NCI-H1105 (cell line): ENCODE results near the gene CXCL16.
"Not testable (repeated sequence)": the region's sequence is repeated elsewhere in the genome, so short reads cannot be mapped to it uniquely, and the experiment has no call there.

Experiments used
- DNase-seq: peaks from one replicate; lab custom pipeline; 2025; lab: John Stamatoyannopoulos, UW

CXCL16 gene

DNA sequence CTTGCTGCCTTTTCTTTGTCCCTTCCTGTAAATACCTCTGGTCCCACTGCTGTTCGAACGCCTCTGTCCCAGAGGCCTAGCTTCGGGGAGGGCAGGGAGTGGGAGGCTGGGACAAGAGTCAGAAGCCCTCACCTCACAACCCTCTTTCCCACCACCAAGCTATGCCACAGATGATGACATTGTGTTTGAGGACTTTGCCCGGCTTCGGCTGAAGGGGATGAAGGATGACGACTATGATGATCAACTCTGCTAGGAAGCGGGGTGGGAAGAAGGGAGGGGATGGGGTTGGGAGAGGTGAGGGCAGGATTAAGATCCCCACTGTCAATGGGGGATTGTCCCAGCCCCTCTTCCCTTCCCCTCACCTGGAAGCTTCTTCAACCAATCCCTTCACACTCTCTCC is 18.9 kb downstream of the CXCL16 start:
- DNase-seq: no peak

DNA sequence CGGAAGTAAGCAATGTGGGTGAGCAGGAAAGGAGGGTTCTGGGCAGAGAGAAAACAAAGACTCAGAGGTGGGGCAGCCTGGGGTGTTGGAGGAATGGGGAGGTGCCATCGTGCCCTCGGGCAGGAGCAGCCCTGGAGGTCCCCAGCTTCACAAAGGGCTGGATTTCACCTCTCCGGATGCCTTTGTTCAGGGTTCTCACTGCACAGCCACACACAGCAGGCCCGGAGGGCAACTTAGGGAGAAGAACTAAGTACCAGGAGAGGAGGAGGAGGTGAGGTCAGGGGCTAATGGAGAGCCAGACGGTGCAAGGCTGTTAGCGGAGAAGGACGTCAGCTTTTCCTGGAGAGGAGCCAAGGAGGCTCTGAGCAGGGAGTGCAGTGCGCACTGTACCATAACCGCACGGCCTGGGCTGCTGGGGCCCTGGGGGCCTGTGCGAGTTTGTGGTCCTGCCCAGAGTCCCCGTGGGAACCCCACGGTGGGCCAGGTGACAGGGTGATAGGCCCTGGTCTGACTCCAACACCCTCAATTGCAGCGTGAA is 20.0 kb downstream of the CXCL16 start:
- no peak for DNase-seq

- no peak for DNase-seq
Measured at GRCh38 chr17:4719146-4719545, 20.6 kb downstream of the CXCL16 start.

DNA sequence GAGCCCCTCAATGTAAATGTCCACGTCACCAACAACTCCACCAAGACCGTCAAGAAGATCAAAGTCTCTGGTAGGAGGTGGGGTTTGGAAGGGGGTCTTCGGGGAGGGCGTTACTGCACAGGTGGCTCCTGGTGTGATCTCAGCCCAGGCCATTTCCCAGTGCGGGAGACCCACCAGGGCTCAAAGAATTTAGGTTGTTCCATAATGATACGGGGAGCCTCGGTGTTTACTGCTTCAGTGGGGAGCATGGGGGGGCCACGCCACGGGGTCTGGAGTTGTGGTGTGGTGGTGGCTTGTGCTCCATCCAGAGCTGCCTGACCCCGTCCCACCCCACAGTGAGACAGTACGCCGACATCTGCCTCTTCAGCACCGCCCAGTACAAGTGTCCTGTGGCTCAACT is 21.5 kb downstream of the CXCL16 start:
- DNase-seq: no peak

GRCh38 chr17:4717791-4718190 is 21.9 kb downstream of the CXCL16 start:
- no peak for DNase-seq

- no peak for DNase-seq
Measured at GRCh38 chr17:4716081-4716480, 23.6 kb downstream of the CXCL16 start.

DNA sequence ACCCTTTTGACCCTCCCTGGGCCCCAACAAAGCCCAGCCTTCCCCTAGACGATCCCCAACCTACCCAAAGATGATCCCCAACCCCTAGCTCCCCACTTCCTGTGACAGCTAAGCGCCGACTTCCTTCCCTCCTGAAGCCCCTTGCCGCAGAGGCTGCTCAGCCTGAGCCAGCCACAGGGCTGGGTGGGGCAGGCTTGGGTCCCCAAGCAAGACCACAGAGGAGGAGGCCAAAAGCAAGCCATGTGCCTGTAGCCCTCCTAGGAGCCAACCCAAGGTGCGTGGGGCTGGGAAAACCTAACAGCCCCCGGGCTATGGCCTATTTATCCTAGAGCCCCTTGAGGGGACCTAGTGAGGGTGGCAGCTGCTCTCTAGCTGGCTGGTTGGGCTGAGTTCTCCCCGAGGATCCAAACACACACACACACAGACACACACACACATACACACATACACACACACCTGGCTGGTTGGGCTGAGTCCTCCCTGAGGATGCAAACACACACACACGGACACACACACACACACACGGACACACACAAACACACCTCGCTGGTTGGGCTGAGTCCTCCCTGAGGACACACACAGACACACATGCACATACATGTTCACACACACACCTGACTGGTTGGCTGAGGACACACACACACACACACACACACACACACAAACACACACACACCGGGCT is 24.5 kb downstream of the CXCL16 start:
- no peak for DNase-seq

DNA sequence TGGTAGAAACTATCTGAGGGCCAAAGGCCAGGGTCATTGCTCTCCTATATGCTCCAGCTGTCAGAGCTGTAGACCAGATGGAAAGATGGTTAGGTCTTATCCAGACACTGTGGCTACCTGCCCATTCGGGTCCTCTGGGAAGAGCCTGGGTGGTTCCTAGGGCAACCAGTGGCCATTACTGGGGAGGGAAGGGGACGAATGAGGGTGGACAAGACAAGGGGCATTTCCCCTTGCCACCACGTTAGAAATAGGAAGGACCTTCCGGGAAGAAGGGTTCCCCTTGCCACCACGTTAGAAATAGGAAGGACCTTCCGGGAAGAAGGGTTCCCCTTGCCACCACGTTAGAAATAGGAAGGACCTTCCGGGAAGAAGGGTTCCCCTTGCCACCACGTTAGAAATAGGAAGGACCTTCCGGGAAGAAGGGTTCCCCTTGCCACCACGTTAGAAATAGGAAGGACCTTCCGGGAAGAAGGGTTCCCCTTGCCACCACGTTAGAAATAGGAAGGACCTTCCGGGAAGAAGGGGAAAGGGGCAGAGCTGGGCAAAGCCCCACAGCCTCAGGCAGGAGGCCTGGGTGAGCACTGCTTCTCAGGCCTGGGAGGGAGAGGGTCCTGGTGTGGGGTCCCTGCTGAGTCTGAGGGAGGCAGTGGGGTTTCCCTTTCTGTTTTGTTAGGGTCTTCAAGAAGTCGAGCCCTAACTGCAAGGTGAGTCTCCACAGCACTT is 25.2 kb downstream of the CXCL16 start:
- DNase-seq: not testable (repeated sequence)

- no peak for DNase-seq
Measured at GRCh38 chr17:4712526-4712925, 27.2 kb downstream of the CXCL16 start.

GRCh38 chr17:4711661-4712181 is 28.0 kb downstream of the CXCL16 start:
- DNase-seq: no peak

DNA sequence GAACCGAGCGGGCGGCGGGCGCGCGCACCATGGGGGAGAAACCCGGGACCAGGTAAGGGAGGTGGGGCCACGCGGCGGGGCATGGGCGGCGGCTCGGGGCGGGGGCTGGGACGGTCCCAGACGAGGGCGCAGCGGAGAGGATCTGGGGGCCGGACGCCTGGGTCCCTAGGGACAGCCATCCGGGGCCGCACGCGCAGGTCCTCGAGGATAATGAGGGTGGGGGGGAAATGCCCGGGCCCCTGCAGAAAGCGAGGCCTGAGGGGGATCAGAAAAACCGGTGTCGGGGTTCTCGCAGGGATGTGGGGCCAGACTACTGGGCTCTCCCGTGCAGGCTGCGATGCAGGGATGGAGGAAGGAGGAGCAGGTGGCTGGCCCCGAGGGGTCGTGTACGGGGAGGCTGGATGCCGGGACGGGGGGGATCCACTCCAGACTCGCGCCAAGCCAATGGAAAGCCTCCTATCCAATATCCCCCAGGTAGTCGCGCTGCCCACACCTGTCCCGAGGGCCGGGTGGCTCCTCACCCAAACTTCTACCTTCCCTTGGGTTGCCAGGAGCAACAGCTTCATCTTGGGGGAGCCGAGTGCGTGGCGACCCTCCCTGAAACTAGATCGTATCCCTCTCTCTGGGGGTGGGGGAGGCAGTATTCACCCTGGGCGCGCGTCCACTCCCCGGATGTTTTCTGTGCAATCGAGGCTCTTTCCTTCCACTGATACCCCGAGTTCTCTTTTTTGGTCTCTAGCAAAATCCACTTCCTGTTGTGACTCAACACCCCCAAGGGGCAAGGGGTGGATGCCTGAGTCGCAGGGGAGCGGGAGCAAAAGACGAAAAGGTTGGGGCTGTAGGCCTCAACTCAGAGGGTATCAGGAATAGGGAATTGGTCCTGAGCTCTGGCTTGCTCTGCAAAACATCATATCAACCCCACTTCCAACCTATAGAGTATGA is 28.8 kb downstream of the CXCL16 start:
- no peak for DNase-seq

- DNase-seq: peak; percentile 99
Measured at GRCh38 chr17:4709794-4710692, 29.7 kb downstream of the CXCL16 start, which contains the start of gene ARRB2. ARRB2 (plus strand) TSS chr17:4710632; CDS start chr17:4710722, 90 bp downstream.

DNA sequence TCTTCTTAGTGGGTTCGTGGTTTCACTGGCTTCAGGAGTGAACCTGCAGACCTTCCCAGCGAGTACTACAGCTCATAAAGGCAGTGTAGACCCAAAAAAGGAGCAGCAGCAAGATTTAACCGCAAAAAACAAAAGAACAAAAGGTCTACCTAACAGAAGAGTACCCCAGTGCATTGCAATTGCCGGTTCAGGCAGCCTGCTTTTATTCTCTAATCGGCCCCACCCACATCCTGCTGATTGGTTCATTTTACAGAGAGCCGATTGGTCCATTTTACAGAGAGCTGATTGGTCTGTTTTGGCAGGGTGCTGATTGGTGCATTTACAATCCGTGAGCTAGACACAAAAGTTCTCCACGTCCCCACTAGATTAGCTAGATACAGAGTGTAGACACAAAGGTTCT is 31.3 kb downstream of the CXCL16 start:
- peak; percentile 42 for DNase-seq

DNA sequence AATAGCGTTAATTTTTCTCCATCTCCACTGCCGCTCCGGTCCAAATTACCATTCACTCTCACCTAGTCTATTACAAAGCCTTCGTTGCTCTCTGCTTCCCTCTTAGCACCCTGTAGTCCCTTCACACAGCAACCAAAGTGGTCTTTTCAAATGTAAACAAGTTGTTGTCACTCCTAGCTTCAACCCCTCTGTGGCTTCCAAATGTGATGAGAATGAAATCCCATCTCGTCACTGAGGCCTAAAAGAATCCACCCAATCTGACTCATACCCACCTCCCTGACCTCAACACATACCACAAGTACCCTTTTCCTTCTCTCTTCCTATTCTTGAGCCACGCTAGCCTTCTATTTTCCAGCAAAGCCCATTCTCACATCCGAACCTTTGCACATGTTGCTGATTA is 33.6 kb downstream of the CXCL16 start:
- no peak for DNase-seq

- no peak for DNase-seq
Measured at GRCh38 chr17:4704991-4705390, 34.7 kb downstream of the CXCL16 start.

- not testable (repeated sequence) for DNase-seq
Measured at GRCh38 chr17:4704574-4704907, 35.2 kb downstream of the CXCL16 start.

DNA sequence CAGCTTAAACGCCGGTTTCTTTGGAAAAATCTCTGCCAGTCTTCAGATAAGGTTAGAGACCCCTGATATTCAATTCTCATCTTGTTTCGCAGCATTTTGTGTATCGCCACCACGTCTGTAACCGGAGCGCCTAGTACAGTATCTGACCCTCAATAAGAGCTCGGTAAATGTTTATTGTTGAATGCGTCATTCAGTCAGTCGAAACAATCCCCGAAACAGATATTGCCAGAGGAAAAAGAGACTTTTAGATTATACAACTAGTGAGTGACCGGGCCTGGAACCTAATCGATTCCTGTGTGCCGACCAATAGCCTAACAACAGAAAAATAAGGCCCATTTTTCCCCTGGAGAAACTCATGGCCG is 36.4 kb downstream of the CXCL16 start:
- no peak for DNase-seq

- DNase-seq: no peak
Measured at GRCh38 chr17:4701116-4701515, 38.6 kb downstream of the CXCL16 start.

GRCh38 chr17:4699401-4700056 is 40.2 kb downstream of the CXCL16 start:
- not testable (repeated sequence) for DNase-seq

GRCh38 chr17:4696437-4696805 is 43.3 kb downstream of the CXCL16 start:
- DNase-seq: no peak

GRCh38 chr17:4693416-4693815 is 46.3 kb downstream of the CXCL16 start:
- no peak for DNase-seq
